Measurements from ENCODE around the gene TMEM11.
"Not testable (repeated sequence)": the region's sequence is repeated elsewhere in the genome, so short reads cannot be mapped to it uniquely, and the experiment has no call there.

TMEM11 gene

GRCh38 chr17:21242026-21242697 is 28.2 kb upstream of the TMEM11 start:
- no peak for DNase-seq (ENCODE audit: low read depth)

- no peak for DNase-seq (ENCODE audit: low read depth)
These were observed 27.6 kb upstream of the TMEM11 start for GRCh38 chr17:21241564-21241963.

GRCh38 chr17:21240369-21241055 is 26.6 kb upstream of the TMEM11 start:
- no peak for DNase-seq (ENCODE audit: low read depth)

GRCh38 chr17:21239680-21240368 is 25.9 kb upstream of the TMEM11 start:
- peak; percentile 43 for DNase-seq (ENCODE audit: low read depth)

- DNase-seq (ENCODE audit: low read depth) = no peak
These were observed 22.0 kb upstream of the TMEM11 start for GRCh38 chr17:21235921-21236320.

- DNase-seq (ENCODE audit: low read depth) = no peak
These were observed 19.8 kb upstream of the TMEM11 start for GRCh38 chr17:21233581-21234347.

GRCh38 chr17:21232033-21232749 is 18.2 kb upstream of the TMEM11 start:
- DNase-seq (ENCODE audit: low read depth) = no peak

- no peak for DNase-seq (ENCODE audit: low read depth)
These were observed 17.6 kb upstream of the TMEM11 start for GRCh38 chr17:21231533-21231932.

GRCh38 chr17:21228845-21229244 is 14.9 kb upstream of the TMEM11 start:
- DNase-seq (ENCODE audit: low read depth) = no peak

- DNase-seq (ENCODE audit: low read depth) = no peak
These were observed 14.2 kb upstream of the TMEM11 start for GRCh38 chr17:21228111-21228510.

- not testable (repeated sequence) for DNase-seq (ENCODE audit: low read depth)
These were observed 13.3 kb upstream of the TMEM11 start for GRCh38 chr17:21227277-21227676.

- DNase-seq (ENCODE audit: low read depth) = no peak
These were observed 9.1 kb upstream of the TMEM11 start for GRCh38 chr17:21223086-21223485.

GRCh38 chr17:21218831-21219380 is 4.9 kb upstream of the TMEM11 start:
- no peak for DNase-seq (ENCODE audit: low read depth)

- DNase-seq (ENCODE audit: low read depth) = peak; percentile 27
These were observed 4.1 kb upstream of the TMEM11 start for GRCh38 chr17:21218101-21218500.

- no peak for DNase-seq (ENCODE audit: low read depth)
These were observed 3.4 kb upstream of the TMEM11 start for GRCh38 chr17:21217346-21217745.

GRCh38 chr17:21215935-21216334 is 2.0 kb upstream of the TMEM11 start:
- DNase-seq (ENCODE audit: low read depth) = peak; percentile 23

- peak; percentile 27 for DNase-seq (ENCODE audit: low read depth)
These were observed 998 bp upstream of the TMEM11 start for GRCh38 chr17:21214777-21215541.

GRCh38 chr17:21213638-21214014 is 335 bp downstream of the TMEM11 start:
- DNase-seq (ENCODE audit: low read depth) = peak; percentile 35

- DNase-seq (ENCODE audit: low read depth) = no peak
These were observed 929 bp downstream of the TMEM11 start for GRCh38 chr17:21212826-21213637.

All from iris pigment epithelial cell (primary cell).